Ovary (tissue), 3 donors: Measurements from ENCODE around the gene SLC6A12.

Experiments
- CTCF ChIP-seq, 3 donors: fragments of 450-650 bp in 2 of 3; fragments of 200-600 bp in 1 of 3; IDR thresholded peaks; one replicate each; pipeline versions ENCODE4 v1.5.1 to v1.8.0; 2016 to 2022; ENCODE audit warnings: antibody characterized with exemption in 3 of 3, mild to moderate bottlenecking in 1 of 3
- POLR2A ChIP-seq: fragments of 450-650 bp; IDR thresholded peaks from one replicate; pipeline ENCODE4 v1.6.1; 2017; ENCODE audit warnings: antibody characterized with exemption, mild to moderate bottlenecking, moderate library complexity
- donor health status: DM: no; HTN: no; CAD: no.

DNA sequence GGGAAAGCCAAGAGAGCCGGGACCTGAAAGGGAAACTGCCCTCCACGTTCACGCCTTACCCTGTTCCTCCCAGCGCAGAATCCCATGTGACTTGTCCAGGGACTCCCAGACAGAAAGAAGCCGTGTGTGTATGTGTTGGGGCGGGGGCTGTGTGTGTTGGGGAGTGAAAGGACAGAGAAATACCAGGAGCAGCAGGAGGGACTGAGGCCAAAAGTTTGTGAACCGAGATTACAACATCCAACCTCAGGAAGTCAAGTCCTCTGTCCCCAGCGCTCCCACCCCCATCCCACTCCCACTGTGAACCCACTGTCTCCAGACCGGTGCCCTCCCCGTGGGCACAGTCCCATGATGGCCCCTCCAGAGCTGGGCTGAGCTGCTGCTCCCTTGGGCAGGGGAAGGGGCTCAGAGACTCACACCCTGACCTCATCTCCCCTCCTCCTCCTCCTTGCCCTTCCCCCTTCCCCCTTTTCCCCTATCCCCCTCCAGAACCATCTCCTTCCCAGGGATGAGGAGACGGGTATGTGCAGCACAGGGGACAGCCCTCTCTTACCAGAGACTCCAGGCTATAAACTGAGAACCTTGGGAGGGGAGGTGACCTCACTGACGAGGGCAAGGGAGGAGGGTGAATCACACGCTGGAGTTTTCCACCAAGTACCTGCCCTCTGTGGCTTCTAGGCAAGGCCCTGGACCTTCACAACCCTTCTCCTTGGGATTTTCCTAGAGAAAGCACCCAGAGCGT is at the start of gene SLC6A12:
- TF ChIP-seq CTCF (IDR thresholded peaks at IDR 0.05) = no peak
- no peak for TF ChIP-seq POLR2A
